Dedifferentiated amniotic fluid mesenchymal stem cell (primary cell): ENCODE measurements around the gene TVP23A.
"Not testable (repeated sequence)": the region's sequence is repeated elsewhere in the genome, so short reads cannot be mapped to it uniquely, and the experiment has no call there.

Source experiments
- DNase-seq: peaks from one replicate; pipeline ENCODE4 v3.0.0-alpha.2; 2016; ENCODE audit errors: extremely low spot score

Gene TVP23A

DNA sequence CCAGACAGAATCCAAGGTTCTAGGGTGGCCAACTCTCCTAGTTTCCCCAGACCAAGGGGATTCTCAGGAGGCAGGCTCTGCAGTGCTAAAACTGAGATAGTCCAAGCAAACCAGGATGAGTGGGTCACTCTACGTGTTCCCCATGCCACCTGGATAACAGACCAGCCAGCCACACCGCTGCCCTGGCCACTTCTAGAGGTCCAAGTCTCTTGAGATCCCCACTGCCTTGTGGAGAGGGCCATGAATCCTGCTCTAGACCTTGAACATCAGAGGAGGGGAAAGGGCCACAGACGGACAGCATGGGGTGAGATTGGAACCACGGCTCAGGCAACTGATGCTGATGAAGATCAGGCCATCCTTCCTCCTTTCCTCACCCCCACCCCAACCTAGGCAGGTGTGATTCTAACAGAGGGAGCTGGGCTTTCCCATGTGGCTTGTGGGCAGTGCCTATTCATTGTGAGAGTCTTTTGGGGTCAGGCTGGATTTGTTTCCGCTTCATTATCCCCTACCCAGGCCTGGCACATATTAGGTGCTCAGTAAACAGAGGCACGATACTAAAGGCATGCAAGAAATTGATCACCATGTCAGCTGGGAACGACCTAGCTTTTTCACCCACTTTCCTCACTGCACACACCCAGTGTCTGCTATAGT lies 16.8 kb upstream of the TVP23A start:
- DNase-seq, result no peak

DNA sequence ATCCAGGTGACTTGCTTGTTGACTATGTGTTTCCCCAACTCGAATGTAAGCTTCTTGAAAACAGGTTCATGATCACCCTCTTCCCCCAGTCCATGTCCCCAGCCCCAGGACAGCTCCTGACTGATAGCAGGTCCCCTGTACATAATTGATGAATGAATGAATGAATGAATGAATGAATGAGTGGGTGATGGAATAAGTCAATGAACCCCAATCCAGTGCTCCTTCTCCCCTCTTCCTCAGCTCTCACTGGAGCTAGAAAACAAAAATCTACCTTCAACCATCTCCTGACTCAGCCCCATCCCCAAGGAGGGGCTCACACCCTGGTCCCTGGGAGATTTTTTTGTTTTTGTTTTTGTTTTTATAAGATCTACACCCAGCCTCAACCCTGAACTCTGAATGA lies 16.2 kb upstream of the TVP23A start:
- DNase-seq, result no peak

GRCh38 chr16:10834130-10834529 lies 15.5 kb upstream of the TVP23A start:
- DNase-seq, result no peak

DNA sequence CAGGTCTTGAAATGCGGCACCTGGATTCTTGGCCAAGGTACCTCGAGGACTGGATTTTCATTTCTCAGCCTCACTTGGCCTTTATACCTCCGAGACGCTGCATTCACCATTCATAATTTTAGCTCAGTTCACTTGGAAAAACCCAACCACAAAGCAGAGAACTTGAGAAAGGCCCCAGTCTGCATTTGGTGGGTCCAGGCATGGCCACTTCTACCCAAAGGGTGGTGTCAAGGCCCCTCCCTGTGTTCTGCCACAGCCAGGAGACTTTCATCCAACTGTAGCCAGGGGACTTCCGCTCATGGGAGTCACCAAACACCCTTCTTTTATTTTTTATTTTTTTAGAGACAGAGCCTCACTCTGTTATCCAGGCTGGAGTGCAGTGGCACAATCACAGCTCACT lies 14.7 kb upstream of the TVP23A start:
- DNase-seq, result no peak

DNA sequence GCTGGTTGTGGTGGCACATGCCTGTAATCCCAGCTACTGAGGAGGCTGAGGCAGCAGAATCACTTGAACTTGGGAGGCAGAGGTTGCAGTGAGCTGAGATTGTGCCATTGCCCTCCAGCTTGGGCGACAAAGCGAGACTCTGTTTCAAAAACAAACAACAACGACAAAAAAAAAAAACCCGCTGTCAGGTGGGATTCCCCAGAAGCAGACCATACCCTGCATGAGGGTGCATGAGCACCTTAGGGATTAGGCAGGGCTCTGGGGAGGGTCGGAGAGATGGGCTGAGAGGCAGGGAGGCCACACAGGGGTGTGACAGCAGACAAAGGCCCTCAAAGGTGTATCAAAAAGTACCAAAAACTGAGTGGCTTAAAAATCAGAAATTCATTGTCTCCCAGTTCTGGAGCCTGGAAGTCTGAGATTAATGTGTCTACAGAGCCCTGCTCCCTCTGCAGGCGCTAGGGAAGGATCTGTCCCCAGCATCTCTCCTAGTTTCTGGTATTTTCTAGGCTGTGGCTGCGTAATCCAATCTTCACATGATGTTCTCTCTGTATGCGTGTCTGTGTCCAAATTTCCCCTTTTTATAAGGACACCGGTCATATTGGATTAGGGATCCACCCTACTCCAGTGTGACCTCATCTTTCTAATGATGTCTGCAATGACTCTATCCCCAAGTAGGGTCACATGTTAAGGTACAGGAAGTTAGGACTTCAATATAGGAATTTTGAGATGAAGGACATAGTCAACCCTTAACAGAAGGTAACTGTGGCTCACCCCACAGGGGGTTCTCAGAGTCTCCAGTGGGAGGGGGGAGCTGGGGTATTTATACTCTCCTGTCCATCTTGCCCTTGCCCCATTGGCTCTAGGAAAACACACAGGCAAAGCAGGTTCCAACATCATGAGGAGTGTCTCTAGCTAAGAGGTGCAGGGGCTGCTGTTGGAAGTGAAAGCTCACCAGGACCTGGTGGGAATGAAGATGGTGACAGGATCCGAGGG lies 13.6 kb upstream of the TVP23A start:
- DNase-seq, result no peak

DNA sequence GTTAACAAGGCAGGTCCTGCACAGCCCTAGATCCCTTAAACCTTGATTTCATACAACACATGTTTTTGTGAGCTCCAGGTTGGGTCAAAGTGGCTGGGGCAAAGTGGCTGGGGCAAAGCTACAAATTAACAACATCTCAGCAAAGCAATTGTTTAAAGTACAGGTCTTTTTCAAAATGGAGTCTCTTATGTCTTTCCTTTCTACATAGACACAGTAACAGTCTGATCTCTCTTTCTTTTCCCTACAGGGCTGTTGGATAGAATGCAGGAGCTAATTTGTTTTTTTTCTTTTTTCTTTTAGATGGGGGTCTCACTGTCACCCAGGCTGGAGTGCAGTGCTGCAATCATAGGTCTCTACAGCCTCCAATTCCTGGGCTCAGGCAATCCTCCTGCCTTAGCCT lies 11.6 kb upstream of the TVP23A start:
- not testable (repeated sequence) for DNase-seq

DNA sequence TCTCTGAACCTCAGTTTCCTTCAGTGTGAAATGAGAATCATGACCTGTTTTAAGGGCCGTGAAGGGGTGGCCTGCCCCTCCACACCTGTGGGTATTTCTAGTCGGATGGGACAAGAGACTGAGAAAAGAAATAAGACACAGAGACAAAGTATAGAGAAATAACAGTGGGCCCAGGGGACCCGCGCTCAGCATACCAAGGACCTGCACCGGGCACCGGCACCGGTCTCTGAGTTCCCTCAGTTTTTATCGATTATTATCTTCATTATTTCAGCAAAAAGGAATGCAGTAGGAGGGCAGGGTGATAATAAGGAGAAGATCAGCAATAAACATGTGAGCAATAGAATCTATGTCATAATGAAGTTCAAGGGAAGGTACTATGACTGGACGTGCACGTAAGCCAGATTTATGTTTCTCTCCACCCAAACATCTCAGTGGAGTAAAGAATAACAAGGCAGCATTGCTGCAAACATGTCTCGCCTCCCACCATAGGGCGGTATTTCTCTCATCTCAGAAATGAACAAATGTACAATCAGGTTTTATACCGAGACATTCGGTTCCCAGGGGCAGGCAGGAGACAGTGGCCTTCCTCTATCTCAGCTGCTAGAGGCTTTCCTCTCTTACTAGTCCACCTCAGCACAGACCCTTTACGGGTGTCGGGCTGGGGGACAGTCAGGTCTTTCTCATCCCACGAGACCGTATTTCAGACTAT lies 10.9 kb upstream of the TVP23A start:
- DNase-seq, result not testable (repeated sequence)

- peak; percentile 69 for DNase-seq
These were observed 10.3 kb upstream of the TVP23A start for GRCh38 chr16:10828851-10829366.

DNA sequence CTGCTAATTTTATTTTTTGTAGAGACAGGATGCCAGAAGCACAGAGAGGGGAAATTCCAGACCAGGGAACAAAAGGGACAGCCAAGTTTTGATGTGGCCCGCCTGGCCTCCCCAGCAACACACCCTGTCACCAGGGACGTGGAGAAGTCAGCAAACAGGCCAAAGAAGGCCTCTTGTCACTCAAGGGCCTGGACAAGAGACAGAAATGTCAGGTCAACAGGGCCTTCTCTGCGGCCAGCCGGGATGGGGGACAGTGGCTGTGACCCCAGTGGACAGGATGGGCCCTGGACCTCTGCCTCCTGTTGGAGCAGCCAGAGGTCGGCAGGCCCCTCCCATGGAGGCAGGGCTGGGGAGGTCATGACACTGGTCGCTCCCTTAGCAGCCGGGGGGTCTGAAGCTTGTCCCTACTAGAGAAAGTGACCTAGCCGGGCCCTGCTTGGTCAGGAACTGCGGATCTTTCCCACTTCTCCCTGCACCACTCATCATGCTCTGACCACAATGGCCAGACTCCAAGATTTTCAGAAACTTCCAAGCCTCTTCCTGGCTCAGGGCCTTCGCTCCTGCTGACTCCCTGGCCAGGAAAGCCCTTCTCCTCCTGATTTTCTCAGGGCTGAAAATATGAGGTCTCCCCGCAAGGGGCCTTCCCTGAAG lies 9.2 kb upstream of the TVP23A start:
- peak; percentile 77 for DNase-seq

- DNase-seq, result no peak
These were observed 5.7 kb upstream of the TVP23A start for GRCh38 chr16:10824111-10824893.

DNA sequence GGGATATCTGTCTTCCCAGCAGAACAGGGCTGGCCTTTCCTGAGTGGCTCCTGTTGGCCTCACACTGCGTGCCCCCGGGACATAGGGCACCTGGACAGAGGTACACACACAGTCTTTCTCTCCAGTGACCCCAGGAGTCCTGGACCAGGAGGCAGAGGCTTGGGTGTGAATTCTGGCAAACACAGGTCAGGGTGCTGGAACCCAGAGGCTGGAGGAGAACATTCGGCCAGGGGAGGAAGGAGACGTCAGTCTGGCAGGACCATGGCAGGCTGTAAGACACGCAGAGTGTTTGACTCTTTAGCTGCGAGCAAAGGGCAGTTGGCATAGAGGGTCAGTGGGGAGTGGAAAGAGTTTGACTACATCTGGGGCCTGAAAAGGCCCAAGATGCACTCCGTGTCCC lies 4.1 kb upstream of the TVP23A start:
- DNase-seq, result no peak

GRCh38 chr16:10820546-10820945 lies 2.0 kb upstream of the TVP23A start:
- DNase-seq, result no peak

- DNase-seq, result no peak
These were observed 1.1 kb downstream of the TVP23A start for GRCh38 chr16:10817514-10817913.

DNA sequence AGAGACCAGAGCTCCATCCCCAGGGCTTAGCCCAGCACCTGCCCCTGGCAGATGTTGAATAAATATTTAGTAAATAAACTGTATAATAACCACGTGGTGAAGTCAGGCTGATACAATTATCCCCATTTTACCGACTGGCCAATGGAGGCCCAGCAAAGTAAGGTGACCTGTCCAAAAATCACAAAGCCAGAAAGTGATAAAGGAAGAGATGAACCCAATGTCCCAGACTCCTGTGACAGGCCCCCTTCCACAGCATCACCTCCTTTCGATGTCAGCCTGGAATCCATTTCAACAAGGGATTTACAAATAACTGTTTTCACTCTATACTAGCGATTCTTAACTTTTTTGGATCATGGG lies 5.5 kb downstream of the TVP23A start:
- no peak for DNase-seq

GRCh38 chr16:10812312-10813098 lies 6.1 kb downstream of the TVP23A start:
- DNase-seq, result no peak

- no peak for DNase-seq
These were observed 8.9 kb downstream of the TVP23A start for GRCh38 chr16:10809706-10810105.

GRCh38 chr16:10808850-10809249 lies 9.7 kb downstream of the TVP23A start:
- no peak for DNase-seq

- DNase-seq, result no peak
These were observed 10.4 kb downstream of the TVP23A start for GRCh38 chr16:10808218-10808617.

GRCh38 chr16:10806698-10807097 lies 11.9 kb downstream of the TVP23A start:
- no peak for DNase-seq

DNA sequence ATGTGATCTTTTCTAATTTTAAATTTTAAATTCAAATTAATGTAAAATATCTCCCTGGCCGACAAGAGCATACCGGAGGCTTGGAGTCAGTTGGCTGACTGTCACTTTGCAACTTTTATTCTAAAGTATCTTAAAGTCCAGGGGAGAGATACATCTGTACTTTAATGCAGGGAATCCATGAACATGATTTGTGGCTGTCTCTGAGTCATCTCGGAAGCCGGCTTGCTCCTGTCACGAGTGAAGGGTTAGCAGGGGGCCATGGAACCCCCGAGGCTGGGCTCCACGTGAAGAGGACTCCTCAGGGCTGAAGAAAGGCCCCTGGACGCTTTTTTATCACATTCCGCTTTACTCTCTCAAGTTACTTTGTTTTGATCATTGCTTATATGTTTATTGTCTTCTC lies 13.3 kb downstream of the TVP23A start:
- no peak for DNase-seq
